GM23338 (cell line): Measurements from ENCODE around the gene FGF13. TPM values are rescaled to one million over a fixed set of nuclear protein-coding genes. Genes with fewer than 3 reads are reported as not detected.

Experiments
- ATAC-seq: fragments of 200-7000 bp; cut with Tn5 transposase; 3 replicates; pipeline ENCODE4 v1.9.1; 2020
- DNase-seq: peaks from one replicate; pipeline ENCODE4 v3.0.0-alpha.2; 2015; ENCODE audit warnings: low spot score
- H2AFZ ChIP-seq: fragments of 200-600 bp; sonication (generic); 2 replicates; pipeline ENCODE4 v1.8.0; 2016; ENCODE audit warnings: antibody characterized with exemption, mild to moderate bottlenecking, moderate library complexity
- H3F3A ChIP-seq: fragments of 200-600 bp; sonication (generic); replicated peaks from 2 replicates; pipeline ENCODE4 v1.8.0; 2017; ENCODE audit warnings: antibody characterized with exemption, mixed run types, low read depth
- H3K27ac ChIP-seq: fragments of 200-600 bp; sonication (generic); 2 replicates; pipeline ENCODE4 v1.6.1; 2016; ENCODE audit warnings: low read depth
- H3K27me3 ChIP-seq: fragments of 200-600 bp; sonication (generic); 2 replicates; pipeline ENCODE4 v1.8.0; 2016; ENCODE audit warnings: mild to moderate bottlenecking, mixed run types, moderate library complexity; ENCODE audit not compliant: insufficient read depth
- H3K36me3 ChIP-seq: fragments of 200-600 bp; sonication (generic); 2 replicates; pipeline ENCODE4 v1.8.0; 2016; ENCODE audit warnings: mild to moderate bottlenecking; ENCODE audit not compliant: insufficient read depth
- H3K4me1 ChIP-seq: fragments of 200-600 bp; sonication (generic); 2 replicates; pipeline ENCODE4 v1.8.0; 2016; ENCODE audit warnings: mild to moderate bottlenecking, moderate library complexity; ENCODE audit not compliant: insufficient read depth
- H3K4me2 ChIP-seq: fragments of 200-600 bp; sonication (generic); 2 replicates; pipeline ENCODE4 v1.7.1; 2017; ENCODE audit warnings: mixed run types
- H3K4me3 ChIP-seq: fragments of 200-600 bp; sonication (generic); 2 replicates; pipeline ENCODE4 v1.6.1; 2016; ENCODE audit warnings: mixed run types
- H3K79me2 ChIP-seq: fragments of 200-600 bp; sonication (generic); replicated peaks from 2 replicates; pipeline ENCODE4 v1.8.0; 2017; ENCODE audit warnings: mild to moderate bottlenecking; ENCODE audit not compliant: insufficient read depth
- H3K9me2 ChIP-seq: fragments of 200-600 bp; sonication (generic); 2 replicates; pipeline ENCODE4 v1.8.0; 2017; ENCODE audit not compliant: insufficient read depth
- H4K20me1 ChIP-seq: fragments of 200-600 bp; sonication (generic); replicated peaks from 2 replicates; pipeline ENCODE4 v1.8.0; 2017; ENCODE audit warnings: mild to moderate bottlenecking; ENCODE audit not compliant: insufficient read depth
- H3K27ac Mint-ChIP-seq: 2 replicates; pipeline ENCODE4 v1.8.0; 2020; ENCODE audit warnings: inconsistent platforms, mild to moderate bottlenecking, moderate library complexity, mixed read lengths
- H3K27me3 Mint-ChIP-seq: 3 replicates; pipeline ENCODE4 v1.8.0; 2022; ENCODE audit warnings: low read depth, mild to moderate bottlenecking, moderate library complexity, mixed read lengths, inconsistent platforms; ENCODE audit not compliant: insufficient read depth, poor library complexity
- H3K36me3 Mint-ChIP-seq: 3 replicates; pipeline ENCODE4 v1.8.0; 2021; ENCODE audit warnings: low read depth, mild to moderate bottlenecking, inconsistent platforms, moderate library complexity, mixed read lengths
- H3K4me1 Mint-ChIP-seq: 3 replicates; pipeline ENCODE4 v1.8.0; 2020; ENCODE audit warnings: mild to moderate bottlenecking, inconsistent platforms, mixed read lengths
- H3K4me3 Mint-ChIP-seq: 3 replicates; pipeline ENCODE4 v1.8.0; 2021; ENCODE audit warnings: moderate library complexity, mild to moderate bottlenecking, inconsistent platforms, mixed read lengths
- H3K9me3 Mint-ChIP-seq: 3 replicates; pipeline ENCODE4 v1.8.0; 2020; ENCODE audit warnings: moderate library complexity, mild to moderate bottlenecking, inconsistent platforms, mixed read lengths
- CREB1 ChIP-seq: fragments of 250-450 bp; sonication (Bioruptor Pico); IDR thresholded peaks from 2 replicates; pipeline ENCODE4 v1.5.0; 2020; ENCODE audit warnings: low read depth, mild to moderate bottlenecking, moderate library complexity
- CTCF ChIP-seq, 2 experiments: fragments of 200-600 bp in 1 of 2; sonication (generic) in 1 of 2; conservative IDR thresholded peaks; 2 replicates each; pipeline versions ENCODE4 v1.5.1 to v1.6.1; 2016 to 2017; ENCODE audit warnings: antibody characterized with exemption in 2 of 2, low read depth in 2 of 2, mild to moderate bottlenecking in 2 of 2, moderate library complexity in 1 of 2
- EZH2 ChIP-seq: fragments of 200-600 bp; sonication (generic); IDR thresholded peaks from one replicate; pipeline ENCODE4 v1.8.0; 2017; ENCODE audit warnings: antibody characterized with exemption, mild to moderate bottlenecking, low read depth; ENCODE audit not compliant: unreplicated experiment
- EZH2phosphoT487 ChIP-seq: fragments of 200-600 bp; sonication (generic); IDR thresholded peaks from one replicate; pipeline ENCODE4 v1.8.1; 2018; ENCODE audit warnings: antibody characterized with exemption; ENCODE audit not compliant: unreplicated experiment
- JUNB ChIP-seq: IDR thresholded peaks from one replicate; pipeline ENCODE4 v1.6.1; 2016; ENCODE audit warnings: antibody characterized with exemption; ENCODE audit not compliant: unreplicated experiment
- NANOG ChIP-seq: IDR thresholded peaks from 2 replicates; pipeline ENCODE4 v1.6.1; 2016; ENCODE audit warnings: antibody characterized with exemption, borderline replicate concordance
- POLR2AphosphoS5 ChIP-seq: IDR thresholded peaks from 2 replicates; pipeline ENCODE4 v1.6.1; 2016; ENCODE audit warnings: antibody characterized with exemption, low read depth
- STAT1 ChIP-seq: IDR thresholded peaks from one replicate; pipeline ENCODE4 v1.6.1; 2016; ENCODE audit warnings: antibody characterized with exemption; ENCODE audit not compliant: unreplicated experiment
- ZNF331 ChIP-seq: fragments of 250-450 bp; sonication (Bioruptor Pico); IDR thresholded peaks from 2 replicates; pipeline ENCODE4 v1.5.0; 2020; ENCODE audit warnings: low read depth, mild to moderate bottlenecking, moderate library complexity
- polyA plus RNA-seq: library from polyadenylated mRNA; unstranded; fragments of >200 nt; fragmentation: Nextera tagmentation; extraction: Ambion mirVana; gene quantifications from 2 replicates; pipeline ENCODE4 v1.2.1, GENCODE V29; 2016
- total RNA-seq: library from RNA; depleted of rRNA; stranded (reverse); fragments of >200 nt; shearing (Covaris generic); gene quantifications from 2 replicates; pipeline ENCODE4 v1.2.3, GENCODE V29; 2014
- TF ChIP-seq, protein P1 (sequence below): fragments of 250-450 bp; sonication (Bioruptor Pico); IDR thresholded peaks from 2 replicates; pipeline ENCODE4 v1.5.0; 2020; ENCODE audit warnings: mild to moderate bottlenecking, moderate library complexity
- TF ChIP-seq, protein P2 (sequence below): IDR thresholded peaks from 2 replicates; pipeline ENCODE4 v1.6.1; 2016; ENCODE audit warnings: antibody characterized with exemption

FGF13 gene
- total and polyA plus RNA-seq, 2 experiments from 2014 or later, result 18.8 to 20.3 TPM

DNA sequence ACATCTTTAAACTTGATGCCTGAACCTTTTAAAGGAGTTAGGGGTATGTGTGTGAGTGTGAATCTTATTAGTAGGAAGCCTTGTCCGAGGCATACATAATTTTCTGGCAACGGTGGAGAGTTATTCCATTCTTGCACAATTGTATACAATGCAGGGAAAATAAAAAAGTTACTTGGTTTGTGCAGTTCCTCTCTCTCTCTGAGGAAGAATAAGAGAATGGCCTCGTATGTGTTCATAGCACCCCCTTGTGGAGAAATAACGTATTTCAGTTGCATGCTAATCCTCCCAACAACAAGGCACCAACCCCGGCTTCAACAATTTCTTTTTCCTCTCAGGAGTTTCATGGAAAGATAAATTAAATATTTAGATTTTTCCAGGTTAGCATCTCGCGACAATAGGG lies 33.7 kb upstream of the FGF13 start:
- H3F3A ChIP-seq, result no peaks in the 10 kb centered on the region
- H3K4me1 Mint-ChIP-seq, result peaks cover 8% of the 10 kb centered on the region; the same call in 2 of the 3 replicates
- TF ChIP-seq CREB1 (CRISPR knock-in tag) (no peak), CTCF (conservative IDR thresholded peaks at IDR 0.05; ENCODE audit: low read depth in 2 of 2) (peak; percentile 63 to 68)
- H3K4me2 ChIP-seq, result no peak overlapping the region
- H3K9me3 Mint-ChIP-seq, result no peaks in the 10 kb centered on the region
- H3K27ac ChIP-seq, result no peak overlapping the region
- H3K36me3 Mint-ChIP-seq, result no peaks in the 10 kb centered on the region
- no peaks in the 10 kb centered on the region for H3K36me3 ChIP-seq
- ATAC-seq, result peak; percentile 48; the same call in 2 of the 3 replicates
- no peaks in the 10 kb centered on the region for H3K9me2 ChIP-seq
- DNase-seq, result peak; percentile 78
- no peak overlapping the region for H3K27ac Mint-ChIP-seq
- H2AFZ ChIP-seq, result no peak overlapping the region
- no peaks in the 10 kb centered on the region for H3K27me3 ChIP-seq
- H3K4me3 Mint-ChIP-seq, result no peak overlapping the region
- H3K79me2 ChIP-seq, result no peaks in the 10 kb centered on the region
- no peaks in the 10 kb centered on the region for H3K4me1 ChIP-seq
- H3K4me3 ChIP-seq, result no peak overlapping the region
- no peaks in the 10 kb centered on the region for H4K20me1 ChIP-seq
- no peaks in the 10 kb centered on the region for H3K27me3 Mint-ChIP-seq

DNA sequence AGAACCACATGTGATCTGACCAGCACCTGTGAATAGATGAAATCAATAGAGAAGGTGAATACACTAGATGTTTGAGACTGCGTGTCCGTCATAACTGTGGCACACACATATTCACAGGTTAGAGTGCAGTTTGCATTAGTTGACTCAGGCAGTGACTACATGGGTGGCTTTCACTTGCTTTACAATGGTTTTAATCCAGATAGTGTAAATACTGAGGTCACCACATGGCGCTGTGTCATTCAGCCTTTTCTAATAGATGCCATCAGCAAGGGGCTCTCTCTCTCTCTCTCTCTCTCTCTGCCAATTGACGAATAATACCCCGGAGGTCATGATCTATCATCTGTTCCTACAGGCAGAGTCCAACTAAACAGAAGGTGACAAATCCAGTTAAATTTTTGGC lies 30.7 kb upstream of the FGF13 start:
- no peaks in the 10 kb centered on the region for H3F3A ChIP-seq
- DNase-seq (no peak), ATAC-seq (no peak)
- no peaks in the 10 kb centered on the region for H3K4me1 ChIP-seq
- no peak overlapping the region for H2AFZ ChIP-seq
- no peak overlapping the region for H3K4me2 ChIP-seq
- Mint-ChIP-seq H3K4me3 (no peak overlapping the region), H3K9me3 (no peaks in the 10 kb centered on the region), H3K27me3 (no peaks in the 10 kb centered on the region), H3K36me3 (no peaks in the 10 kb centered on the region), H3K4me1 (peaks cover 8% of the 10 kb centered on the region; the same call in 2 of the 3 replicates), H3K27ac (no peak overlapping the region)
- no peak overlapping the region for H3K4me3 ChIP-seq
- H3K27ac ChIP-seq, result no peak overlapping the region
- H3K27me3 ChIP-seq, result no peaks in the 10 kb centered on the region
- no peaks in the 10 kb centered on the region for H3K79me2 ChIP-seq
- no peaks in the 10 kb centered on the region for H4K20me1 ChIP-seq
- H3K9me2 ChIP-seq, result no peaks in the 10 kb centered on the region
- H3K36me3 ChIP-seq, result no peaks in the 10 kb centered on the region
- TF ChIP-seq JUNB, result no peak
- TF ChIP-seq EZH2phosphoT487, result no peak
- TF ChIP-seq EZH2, result no peak
- no peak for TF ChIP-seq STAT1
- TF ChIP-seq NANOG, result no peak
- TF ChIP-seq, protein P1, sequence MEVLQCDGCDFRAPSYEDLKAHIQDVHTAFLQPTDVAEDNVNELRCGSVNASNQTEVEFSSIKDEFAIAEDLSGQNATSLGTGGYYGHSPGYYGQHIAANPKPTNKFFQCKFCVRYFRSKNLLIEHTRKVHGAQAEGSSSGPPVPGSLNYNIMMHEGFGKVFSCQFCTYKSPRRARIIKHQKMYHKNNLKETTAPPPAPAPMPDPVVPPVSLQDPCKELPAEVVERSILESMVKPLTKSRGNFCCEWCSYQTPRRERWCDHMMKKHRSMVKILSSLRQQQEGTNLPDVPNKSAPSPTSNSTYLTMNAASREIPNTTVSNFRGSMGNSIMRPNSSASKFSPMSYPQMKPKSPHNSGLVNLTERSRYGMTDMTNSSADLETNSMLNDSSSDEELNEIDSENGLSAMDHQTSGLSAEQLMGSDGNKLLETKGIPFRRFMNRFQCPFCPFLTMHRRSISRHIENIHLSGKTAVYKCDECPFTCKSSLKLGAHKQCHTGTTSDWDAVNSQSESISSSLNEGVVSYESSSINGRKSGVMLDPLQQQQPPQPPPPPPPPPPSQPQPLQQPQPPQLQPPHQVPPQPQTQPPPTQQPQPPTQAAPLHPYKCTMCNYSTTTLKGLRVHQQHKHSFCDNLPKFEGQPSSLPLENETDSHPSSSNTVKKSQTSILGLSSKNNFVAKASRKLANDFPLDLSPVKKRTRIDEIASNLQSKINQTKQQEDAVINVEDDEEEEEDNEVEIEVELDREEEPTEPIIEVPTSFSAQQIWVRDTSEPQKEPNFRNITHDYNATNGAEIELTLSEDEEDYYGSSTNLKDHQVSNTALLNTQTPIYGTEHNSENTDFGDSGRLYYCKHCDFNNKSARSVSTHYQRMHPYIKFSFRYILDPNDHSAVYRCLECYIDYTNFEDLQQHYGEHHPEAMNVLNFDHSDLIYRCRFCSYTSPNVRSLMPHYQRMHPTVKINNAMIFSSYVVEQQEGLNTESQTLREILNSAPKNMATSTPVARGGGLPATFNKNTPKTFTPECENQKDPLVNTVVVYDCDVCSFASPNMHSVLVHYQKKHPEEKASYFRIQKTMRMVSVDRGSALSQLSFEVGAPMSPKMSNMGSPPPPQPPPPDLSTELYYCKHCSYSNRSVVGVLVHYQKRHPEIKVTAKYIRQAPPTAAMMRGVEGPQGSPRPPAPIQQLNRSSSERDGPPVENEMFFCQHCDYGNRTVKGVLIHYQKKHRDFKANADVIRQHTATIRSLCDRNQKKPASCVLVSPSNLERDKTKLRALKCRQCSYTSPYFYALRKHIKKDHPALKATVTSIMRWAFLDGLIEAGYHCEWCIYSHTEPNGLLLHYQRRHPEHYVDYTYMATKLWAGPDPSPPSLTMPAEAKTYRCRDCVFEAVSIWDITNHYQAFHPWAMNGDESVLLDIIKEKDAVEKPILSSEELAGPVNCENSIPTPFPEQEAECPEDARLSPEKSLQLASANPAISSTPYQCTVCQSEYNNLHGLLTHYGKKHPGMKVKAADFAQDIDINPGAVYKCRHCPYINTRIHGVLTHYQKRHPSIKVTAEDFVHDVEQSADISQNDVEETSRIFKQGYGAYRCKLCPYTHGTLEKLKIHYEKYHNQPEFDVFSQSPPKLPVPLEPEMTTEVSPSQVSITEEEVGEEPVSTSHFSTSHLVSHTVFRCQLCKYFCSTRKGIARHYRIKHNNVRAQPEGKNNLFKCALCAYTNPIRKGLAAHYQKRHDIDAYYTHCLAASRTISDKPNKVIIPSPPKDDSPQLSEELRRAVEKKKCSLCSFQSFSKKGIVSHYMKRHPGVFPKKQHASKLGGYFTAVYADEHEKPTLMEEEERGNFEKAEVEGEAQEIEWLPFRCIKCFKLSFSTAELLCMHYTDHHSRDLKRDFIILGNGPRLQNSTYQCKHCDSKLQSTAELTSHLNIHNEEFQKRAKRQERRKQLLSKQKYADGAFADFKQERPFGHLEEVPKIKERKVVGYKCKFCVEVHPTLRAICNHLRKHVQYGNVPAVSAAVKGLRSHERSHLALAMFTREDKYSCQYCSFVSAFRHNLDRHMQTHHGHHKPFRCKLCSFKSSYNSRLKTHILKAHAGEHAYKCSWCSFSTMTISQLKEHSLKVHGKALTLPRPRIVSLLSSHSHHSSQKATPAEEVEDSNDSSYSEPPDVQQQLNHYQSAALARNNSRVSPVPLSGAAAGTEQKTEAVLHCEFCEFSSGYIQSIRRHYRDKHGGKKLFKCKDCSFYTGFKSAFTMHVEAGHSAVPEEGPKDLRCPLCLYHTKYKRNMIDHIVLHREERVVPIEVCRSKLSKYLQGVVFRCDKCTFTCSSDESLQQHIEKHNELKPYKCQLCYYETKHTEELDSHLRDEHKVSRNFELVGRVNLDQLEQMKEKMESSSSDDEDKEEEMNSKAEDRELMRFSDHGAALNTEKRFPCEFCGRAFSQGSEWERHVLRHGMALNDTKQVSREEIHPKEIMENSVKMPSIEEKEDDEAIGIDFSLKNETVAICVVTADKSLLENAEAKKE (CRISPR knock-in tag), result no peak
- TF ChIP-seq, protein P2, sequence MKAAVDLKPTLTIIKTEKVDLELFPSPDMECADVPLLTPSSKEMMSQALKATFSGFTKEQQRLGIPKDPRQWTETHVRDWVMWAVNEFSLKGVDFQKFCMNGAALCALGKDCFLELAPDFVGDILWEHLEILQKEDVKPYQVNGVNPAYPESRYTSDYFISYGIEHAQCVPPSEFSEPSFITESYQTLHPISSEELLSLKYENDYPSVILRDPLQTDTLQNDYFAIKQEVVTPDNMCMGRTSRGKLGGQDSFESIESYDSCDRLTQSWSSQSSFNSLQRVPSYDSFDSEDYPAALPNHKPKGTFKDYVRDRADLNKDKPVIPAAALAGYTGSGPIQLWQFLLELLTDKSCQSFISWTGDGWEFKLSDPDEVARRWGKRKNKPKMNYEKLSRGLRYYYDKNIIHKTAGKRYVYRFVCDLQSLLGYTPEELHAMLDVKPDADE, result no peak
- no peak for TF ChIP-seq CREB1 (CRISPR knock-in tag)
- TF ChIP-seq ZNF331 (CRISPR knock-in tag), result no peak
- TF ChIP-seq POLR2AphosphoS5, result no peak
- no peak for TF ChIP-seq CTCF (conservative IDR thresholded peaks at IDR 0.05; ENCODE audit: low read depth in 2 of 2)
